ENCODE measurements around the gene VCP.

VCP gene

GRCh38 chr9:35102465-35102768, 30.0 kb upstream of the VCP start:
- Histone ChIP-seq H3K4me2 (ENCODE audit: low read depth, low read length, poor library complexity, severe bottlenecking) (peak overlapping the region; percentile 94), H3K9me3 (ENCODE audit: insufficient read depth, low read depth, low read length) (no peaks in the 10 kb centered on the region), H3K27me3 (ENCODE audit: insufficient read depth, low read length, poor library complexity, severe bottlenecking) (no peaks in the 10 kb centered on the region), H3K9me2 (replicated peaks; ENCODE audit: low read depth, low read length) (no peaks in the 10 kb centered on the region), H3K36me3 (ENCODE audit: insufficient read depth, low read length) (peaks cover 5% of the 10 kb centered on the region; the same call in 1 of the 2 replicates), H3K79me2 (ENCODE audit: insufficient read depth, low read length) (peaks cover 21% of the 10 kb centered on the region), H3F3A (ENCODE audit: low read depth) (0 out of 2 replicates have a peak, but pooled peaks cover 4% of the 10 kb centered on the region), H3K9ac (ENCODE audit: low read depth, low read length, poor library complexity, severe bottlenecking) (peak overlapping the region; percentile 94), H4K20me1 (ENCODE audit: insufficient read depth, low read length, poor library complexity, severe bottlenecking) (no peaks in the 10 kb centered on the region), H3K4me3 (ENCODE audit: low read length, poor library complexity, severe bottlenecking) (peak overlapping the region; percentile 94), H2AFZ (ENCODE audit: low read length) (peak overlapping the region; percentile 87; the same call in 1 of the 2 replicates), H3K4me1 (ENCODE audit: insufficient read depth, low read length, poor library complexity, severe bottlenecking) (peaks cover 22% of the 10 kb centered on the region)
- no peak for TF ChIP-seq CTCF (conservative IDR thresholded peaks at IDR 0.05; ENCODE audit: low read length)
- TF ChIP-seq EZH2phosphoT487 (IDR thresholded peaks at IDR 0.05; ENCODE audit: borderline replicate concordance): no peak

- TF ChIP-seq CTCF (conservative IDR thresholded peaks at IDR 0.05; ENCODE audit: low read length) (no peak), EZH2phosphoT487 (IDR thresholded peaks at IDR 0.05; ENCODE audit: borderline replicate concordance) (no peak)
- H3K9me2 ChIP-seq (replicated peaks; ENCODE audit: low read depth, low read length): no peaks in the 10 kb centered on the region
- peaks cover 21% of the 10 kb centered on the region for H3K79me2 ChIP-seq (ENCODE audit: insufficient read depth, low read length)
- no peak overlapping the region for H2AFZ ChIP-seq (ENCODE audit: low read length)
- H3K4me2 ChIP-seq (ENCODE audit: low read depth, low read length, poor library complexity, severe bottlenecking): no peak overlapping the region
- no peaks in the 10 kb centered on the region for H4K20me1 ChIP-seq (ENCODE audit: insufficient read depth, low read length, poor library complexity, severe bottlenecking)
- no peaks in the 10 kb centered on the region for H3K36me3 ChIP-seq (ENCODE audit: insufficient read depth, low read length)
- 0 out of 2 replicates have a peak, but pooled peaks cover 4% of the 10 kb centered on the region for H3F3A ChIP-seq (ENCODE audit: low read depth)
- H3K4me1 ChIP-seq (ENCODE audit: insufficient read depth, low read length, poor library complexity, severe bottlenecking): peaks cover 25% of the 10 kb centered on the region
- no peak overlapping the region for H3K9ac ChIP-seq (ENCODE audit: low read depth, low read length, poor library complexity, severe bottlenecking)
- no peaks in the 10 kb centered on the region for H3K9me3 ChIP-seq (ENCODE audit: insufficient read depth, low read depth, low read length)
- no peaks in the 10 kb centered on the region for H3K27me3 ChIP-seq (ENCODE audit: insufficient read depth, low read length, poor library complexity, severe bottlenecking)
- no peak overlapping the region for H3K4me3 ChIP-seq (ENCODE audit: low read length, poor library complexity, severe bottlenecking)
These were observed 25.1 kb upstream of the VCP start for GRCh38 chr9:35097573-35097972.

GRCh38 chr9:35096035-35096849, 23.8 kb upstream of the VCP start, which contains the start of gene PIGO:
PIGO (minus strand) TSS chr9:35096591; CDS start chr9:35095565, 1,026 bp downstream.
- Histone ChIP-seq H3K9me2 (replicated peaks; ENCODE audit: low read depth, low read length) (no peaks in the 10 kb centered on the region), H2AFZ (ENCODE audit: low read length) (peak within 1 kb of the TSS; percentile 93), H3K4me2 (ENCODE audit: low read depth, low read length, poor library complexity, severe bottlenecking) (peak within 1 kb of the TSS; percentile 85), H3K36me3 (ENCODE audit: insufficient read depth, low read length) (no peaks in the 10 kb centered on the region), H3F3A (ENCODE audit: low read depth) (0 out of 2 replicates have a peak, but pooled peaks cover 4% of the 10 kb centered on the region), H3K9ac (ENCODE audit: low read depth, low read length, poor library complexity, severe bottlenecking) (peak within 1 kb of the TSS; percentile 96), H3K79me2 (ENCODE audit: insufficient read depth, low read length) (peaks cover 8% of the 10 kb centered on the region; the same call in 1 of the 2 replicates), H3K4me1 (ENCODE audit: insufficient read depth, low read length, poor library complexity, severe bottlenecking) (peaks cover 12% of the 10 kb centered on the region), H3K4me3 (ENCODE audit: low read length, poor library complexity, severe bottlenecking) (peak within 1 kb of the TSS; percentile 95), H3K27me3 (ENCODE audit: insufficient read depth, low read length, poor library complexity, severe bottlenecking) (no peaks in the 10 kb centered on the region), H3K9me3 (ENCODE audit: insufficient read depth, low read depth, low read length) (no peaks in the 10 kb centered on the region), H4K20me1 (ENCODE audit: insufficient read depth, low read length, poor library complexity, severe bottlenecking) (no peaks in the 10 kb centered on the region)
- TF ChIP-seq CTCF (conservative IDR thresholded peaks at IDR 0.05; ENCODE audit: low read length) (peak; percentile 70), EZH2phosphoT487 (IDR thresholded peaks at IDR 0.05; ENCODE audit: borderline replicate concordance) (no peak)

Data from Loucy (cell line).